Urothelium cell line (cell line): ENCODE data around the gene LRP1-AS.
A peak's percentile ranks its signal among the peaks of the same experiment; 100 is the strongest.
"Not testable (repeated sequence)": the region's sequence is repeated elsewhere in the genome, so short reads cannot be mapped to it uniquely, and the experiment has no call there.

Experiments used
- DNase-seq: peaks from one replicate; pipeline ENCODE4 v3.0.0; 2011; ENCODE audit warnings: low spot score, mixed read lengths
- FAIRE-seq: peaks from 2 replicates; lab custom pipeline; 2011; peaks lifted over from hg19 to GRCh38; lab: Jason Lieb, UNC

The LRP1-AS gene

DNA sequence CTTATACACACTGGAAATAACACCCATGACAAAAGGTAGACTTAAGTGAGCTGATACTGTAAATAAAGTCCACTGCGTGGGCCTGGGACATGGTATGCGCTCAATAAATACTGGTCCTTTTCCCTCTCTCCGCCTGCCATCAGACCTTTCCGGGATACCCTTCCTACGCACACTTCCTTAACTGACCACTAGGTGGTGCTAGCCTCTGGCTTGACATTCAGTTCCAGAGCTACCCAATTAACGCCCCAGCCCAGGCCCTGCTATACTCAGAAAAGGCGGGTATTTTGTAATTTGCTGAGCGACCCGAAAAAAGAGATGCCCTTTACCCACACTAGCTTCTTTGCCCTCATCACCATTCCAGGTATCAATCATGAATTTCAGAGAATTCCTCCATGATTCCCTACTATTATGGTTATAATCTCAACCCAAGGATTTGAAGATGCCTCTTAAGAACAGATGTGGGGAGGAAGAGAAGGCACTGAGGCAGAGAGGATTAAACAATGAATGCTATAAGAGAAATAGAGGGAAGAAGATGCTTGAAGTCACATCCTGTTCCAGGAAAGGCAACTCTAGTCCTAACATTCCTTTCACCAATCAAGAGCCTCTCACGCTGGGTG lies 23.1 kb downstream of the LRP1-AS start:
- peak; percentile 76 for DNase-seq
- FAIRE-seq, result no peak

DNA sequence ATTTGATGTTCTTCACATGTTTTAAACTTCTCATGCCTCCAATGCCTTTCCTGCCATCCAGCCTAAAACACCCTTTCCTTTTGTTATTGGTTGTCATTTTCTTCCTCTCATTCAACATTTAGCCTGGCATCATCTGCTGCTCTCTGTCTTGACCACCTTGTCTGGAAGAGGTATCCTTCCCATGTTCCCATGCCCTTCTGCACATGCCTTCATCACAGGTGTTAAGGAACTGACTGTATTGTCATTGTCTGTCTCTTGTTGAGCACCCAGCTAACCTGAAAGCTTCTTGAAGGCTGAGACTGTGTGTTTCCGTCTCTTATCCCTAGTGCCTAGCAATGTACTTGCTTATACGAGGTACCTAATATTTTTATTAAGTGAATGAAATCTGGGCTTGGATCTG lies 23.6 kb downstream of the LRP1-AS start:
- no peak for FAIRE-seq
- no peak for DNase-seq

DNA sequence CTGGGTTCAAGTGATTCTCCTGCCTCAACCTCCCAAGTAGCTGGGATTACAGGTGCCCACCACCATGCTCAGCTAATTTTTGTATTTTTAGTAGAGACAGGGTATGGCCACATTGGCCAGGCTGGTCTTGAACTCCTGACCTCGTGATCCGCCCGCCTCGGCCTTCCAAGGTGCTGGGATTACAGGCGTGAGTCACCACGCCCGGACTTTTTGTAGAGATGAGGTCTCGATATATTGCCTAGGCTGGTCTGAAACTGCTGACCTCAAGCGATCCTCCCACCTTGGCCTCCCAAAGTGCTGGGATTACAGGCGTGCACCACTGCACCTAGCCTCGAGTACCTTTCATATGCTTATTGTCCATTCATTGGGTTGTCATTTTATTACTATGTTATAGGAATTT lies 26.7 kb downstream of the LRP1-AS start:
- not testable (repeated sequence) for DNase-seq, FAIRE-seq

DNA sequence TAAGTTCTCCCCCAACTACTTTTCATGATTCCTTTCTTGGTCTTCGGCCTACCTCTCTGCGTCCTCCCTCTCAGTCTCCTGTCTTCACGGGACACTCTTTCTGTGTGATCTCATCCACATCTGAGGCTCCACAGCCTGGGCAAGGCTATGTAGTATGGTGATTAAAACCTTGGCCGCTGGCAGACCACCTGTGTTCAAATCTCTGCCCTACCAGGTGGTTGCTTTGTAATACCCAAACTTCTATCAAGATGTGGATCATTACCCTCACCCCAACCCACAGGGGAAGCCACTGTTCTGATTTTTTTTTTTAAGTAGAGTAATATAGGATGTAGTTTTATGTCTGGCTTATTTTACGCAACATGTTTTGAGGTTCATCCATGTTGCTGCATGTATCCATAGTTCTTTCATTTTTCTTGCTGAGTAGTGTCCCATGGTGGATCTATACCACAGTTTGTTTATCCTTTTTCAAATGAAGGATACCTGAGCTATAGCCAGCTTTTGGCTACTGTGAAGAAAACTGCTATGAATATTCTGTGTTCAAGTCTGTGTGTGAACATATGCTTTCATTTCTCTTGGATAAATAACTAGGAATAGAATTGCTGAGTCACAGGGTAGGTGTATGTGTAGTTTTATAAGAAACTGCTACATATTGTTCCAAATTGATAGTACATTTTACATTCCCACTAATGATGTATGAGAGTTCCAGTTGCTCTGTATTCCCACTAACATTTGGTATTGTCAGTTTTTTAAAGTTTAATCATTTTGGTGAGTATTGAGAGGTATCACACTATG lies 27.9 kb downstream of the LRP1-AS start:
- FAIRE-seq (no peak), DNase-seq (no peak)

DNA sequence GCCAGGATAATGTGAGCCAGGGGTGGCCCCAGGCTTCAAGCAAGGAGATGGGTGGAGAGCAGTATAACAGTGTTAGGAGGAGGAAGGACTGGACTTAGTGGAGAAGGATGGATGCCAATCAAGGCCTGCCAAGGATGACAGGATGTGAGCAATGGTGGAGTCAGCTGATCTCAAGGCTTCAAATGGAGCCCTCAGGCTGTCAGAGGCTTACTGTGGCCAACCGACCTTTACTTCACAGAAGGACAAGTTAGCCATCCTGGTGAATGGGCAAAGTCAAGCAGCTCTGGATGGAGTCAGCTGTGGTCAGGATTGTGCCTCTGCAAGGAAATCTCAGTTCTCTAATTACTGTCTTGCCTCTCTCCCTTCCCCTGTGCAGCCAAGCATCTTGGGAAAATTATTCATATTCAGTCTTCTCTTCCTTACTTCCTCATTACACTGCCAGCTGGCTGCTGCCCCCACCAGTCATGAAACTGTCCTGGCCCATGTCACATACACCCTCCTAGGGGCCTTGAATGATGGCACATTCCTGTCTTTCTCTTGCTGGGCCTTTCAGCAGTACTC lies 28.6 kb downstream of the LRP1-AS start:
- FAIRE-seq, result no peak
- DNase-seq, result no peak

DNA sequence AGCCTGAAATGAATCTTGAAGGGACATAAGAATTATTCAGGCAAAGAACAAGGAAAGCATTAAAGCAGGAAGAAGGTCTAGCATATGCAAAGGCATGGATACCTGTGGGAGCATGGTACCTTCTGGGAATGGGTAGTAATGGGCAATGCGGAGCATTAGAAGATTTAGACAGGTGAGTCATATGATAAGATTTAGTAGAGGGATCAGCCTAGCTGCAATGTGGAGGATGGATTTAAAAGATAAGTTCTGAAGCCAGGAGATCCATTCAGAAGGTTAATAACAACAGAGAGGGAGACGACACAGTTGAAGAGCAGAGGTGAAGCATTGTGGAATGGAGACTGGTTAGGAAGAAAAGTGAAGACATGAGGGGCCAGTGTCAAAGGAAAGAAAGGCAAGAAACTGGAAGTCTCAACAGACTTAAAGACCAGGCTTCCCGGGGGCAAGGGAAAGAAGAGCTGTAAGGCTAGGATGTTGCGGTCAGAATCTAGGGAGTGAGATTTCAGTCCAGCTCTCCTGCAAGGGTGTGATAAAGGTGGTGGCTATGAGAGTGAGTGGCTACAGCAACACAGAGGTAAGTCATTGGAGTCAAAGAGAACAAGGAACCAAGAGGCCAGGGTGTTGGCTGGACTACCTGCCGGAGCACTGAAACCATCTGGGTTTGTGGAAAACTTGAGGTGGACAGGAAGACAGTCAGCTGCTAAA lies 30.7 kb downstream of the LRP1-AS start:
- FAIRE-seq (no peak), DNase-seq (no peak)

DNA sequence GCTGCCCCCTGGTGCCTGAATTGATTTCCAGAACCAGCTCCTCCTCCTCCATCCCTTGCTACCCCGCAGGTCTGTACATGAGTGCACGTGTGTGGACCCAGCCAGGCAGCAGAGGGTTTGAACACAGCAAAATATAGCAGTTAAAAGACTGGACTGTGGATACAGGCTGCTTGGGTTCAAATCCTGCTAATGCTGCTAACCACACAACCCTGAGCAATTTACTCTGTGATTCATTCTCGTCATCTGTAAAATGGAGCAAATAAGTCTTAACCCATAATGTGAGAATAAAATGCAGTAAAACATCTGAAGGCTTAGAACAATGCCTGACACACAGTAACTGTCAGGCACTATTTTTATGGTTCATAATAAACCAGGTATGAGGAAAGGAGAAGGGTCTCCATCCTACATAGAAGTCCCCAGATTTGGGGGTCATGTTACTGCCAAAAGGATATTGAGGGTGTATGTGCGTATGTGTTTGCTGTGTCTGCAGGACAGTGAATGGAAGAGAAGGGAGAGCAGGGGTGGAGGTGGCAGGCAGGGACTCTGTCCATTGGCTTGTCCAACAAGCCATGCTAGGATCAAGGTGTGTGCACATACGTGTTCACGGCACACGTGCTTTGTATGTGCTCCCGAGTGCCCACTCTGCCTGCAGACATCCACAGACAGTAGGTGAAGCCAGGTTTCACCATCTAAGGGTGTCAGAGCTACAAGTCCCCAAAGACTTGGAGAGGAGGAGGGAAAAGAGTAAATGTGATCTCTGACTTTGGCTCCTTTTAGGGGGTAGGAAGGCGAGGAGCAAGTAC lies 34.7 kb downstream of the LRP1-AS start:
- no peak for FAIRE-seq
- no peak for DNase-seq

DNA sequence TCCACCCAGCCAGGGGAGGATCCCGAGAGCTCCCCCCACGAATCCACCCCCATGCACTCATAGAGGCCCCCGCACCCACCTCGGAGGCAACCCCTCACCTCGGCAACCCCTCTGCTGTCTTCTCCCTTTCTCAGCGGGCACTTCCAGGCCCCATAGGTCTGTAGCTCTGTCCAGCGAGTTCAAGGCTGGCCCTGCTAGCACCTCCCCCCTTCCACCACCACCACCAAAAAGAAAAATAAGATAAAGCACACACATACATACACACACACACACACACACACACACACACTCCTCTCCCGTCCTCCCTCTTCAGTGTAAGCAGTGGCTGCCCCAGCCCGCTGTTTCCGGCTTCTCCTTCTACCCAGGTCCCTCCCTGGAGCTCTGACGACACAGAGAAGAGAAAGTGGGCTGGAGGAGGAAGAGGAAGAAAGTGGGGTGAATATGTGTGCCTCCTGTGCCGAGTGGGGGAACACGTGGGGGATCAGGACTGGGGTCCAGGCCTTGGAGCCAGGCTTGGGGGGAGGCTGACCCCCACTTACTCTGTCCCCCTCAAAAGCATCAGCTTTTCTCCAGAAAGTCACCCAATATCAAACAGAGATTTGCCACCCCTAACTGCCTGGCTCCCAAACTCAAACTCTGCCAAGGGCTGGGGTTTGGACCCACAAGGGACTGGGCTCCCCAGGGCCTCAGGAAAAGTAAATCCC lies 36.2 kb downstream of the LRP1-AS start, which contains the start of gene STAT6:
Gene STAT6, minus strand, starts transcription at position 332 of the 704 bp plus-strand sequence. CDS start 3,084 bp downstream, outside the sequence.
- FAIRE-seq, result no peak
- DNase-seq, result peak; percentile 64

DNA sequence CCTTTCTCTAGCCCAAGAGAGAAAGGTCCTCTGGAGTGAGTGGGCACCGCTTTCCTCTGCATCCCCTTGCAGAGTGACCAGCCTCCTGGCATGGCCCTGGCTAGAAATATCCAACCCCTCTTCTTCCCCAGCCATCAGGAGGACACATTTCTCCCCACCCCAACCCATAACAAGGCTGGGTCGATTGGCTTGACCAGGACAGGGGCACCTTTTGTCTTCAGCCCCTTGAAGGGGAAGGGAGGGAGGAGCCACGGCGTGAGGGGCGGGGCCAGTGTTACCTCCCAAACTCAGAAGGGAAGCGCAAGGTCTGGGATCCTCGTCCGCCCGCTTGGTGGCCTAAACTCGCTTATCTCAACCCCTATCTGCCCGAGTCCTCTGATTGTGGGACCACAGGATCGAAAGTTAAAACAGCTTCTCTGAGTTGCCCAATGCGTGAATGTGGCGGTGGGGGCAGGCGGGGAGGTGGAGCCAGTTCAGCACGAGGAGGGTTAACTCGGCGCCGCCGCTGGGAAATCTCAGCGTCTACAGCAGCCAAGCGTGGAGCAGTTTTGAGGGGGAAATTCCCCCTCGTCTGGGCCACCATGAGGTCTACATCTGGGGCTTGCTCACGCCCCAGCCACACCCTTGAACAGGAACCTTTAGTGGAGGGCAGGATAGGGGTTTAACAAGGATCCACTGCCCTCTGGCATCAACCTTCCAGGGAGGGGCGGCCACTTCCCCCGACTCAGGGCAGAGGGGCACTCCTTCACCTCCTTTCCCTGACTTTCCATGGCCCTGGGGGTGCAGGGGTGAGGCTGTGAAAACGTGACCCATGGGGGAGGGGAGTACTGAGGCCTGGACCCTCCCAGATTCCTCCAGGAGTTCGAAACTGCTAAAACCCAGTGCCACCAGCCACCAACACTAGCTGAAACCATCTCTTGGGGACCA lies 37.1 kb downstream of the LRP1-AS start:
- FAIRE-seq (peak; percentile 42), DNase-seq (peak; percentile 64)

DNA sequence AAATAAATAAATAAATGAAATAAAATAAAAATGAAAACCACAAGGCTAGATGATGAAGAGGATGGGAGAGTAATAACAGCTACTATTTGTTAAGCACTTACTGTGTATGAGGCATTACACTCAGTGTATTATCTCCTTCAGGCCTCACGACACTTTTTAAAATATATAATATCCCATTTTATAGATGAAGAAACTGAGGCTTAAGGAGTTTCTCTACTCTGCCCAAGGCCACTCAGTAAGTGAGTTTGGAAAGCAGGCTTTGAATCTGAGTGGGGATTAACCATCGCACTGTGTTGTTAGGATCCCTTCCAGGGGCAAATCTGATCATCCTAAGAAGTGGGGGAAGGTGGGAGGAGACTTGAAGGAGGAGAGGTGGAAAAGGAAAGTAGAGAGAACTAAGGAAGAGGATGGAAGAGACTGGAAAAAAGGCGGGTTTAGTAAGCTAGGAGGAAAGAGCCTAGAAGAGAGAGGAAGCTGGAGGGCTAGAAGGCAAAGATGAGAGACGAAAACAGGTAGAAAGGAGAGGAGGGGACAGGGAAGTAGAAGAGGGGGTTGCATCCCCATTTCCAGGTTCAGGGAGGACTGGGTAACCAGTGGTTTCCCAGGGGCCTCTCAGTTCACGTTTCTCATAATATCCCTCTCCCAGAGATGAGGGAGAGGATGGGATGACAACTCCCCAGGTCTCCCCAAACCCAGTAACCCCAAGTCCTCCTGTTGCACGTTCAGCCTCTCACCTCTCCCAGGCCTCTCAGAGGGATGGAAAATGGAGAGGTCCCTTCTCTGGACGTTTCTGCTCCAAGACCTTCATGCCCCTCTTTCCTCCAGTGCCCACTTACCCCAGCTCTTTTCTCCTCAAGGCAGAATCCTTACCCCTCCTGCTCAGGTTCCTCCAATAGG lies 38.0 kb downstream of the LRP1-AS start:
- FAIRE-seq (no peak), DNase-seq (no peak)

DNA sequence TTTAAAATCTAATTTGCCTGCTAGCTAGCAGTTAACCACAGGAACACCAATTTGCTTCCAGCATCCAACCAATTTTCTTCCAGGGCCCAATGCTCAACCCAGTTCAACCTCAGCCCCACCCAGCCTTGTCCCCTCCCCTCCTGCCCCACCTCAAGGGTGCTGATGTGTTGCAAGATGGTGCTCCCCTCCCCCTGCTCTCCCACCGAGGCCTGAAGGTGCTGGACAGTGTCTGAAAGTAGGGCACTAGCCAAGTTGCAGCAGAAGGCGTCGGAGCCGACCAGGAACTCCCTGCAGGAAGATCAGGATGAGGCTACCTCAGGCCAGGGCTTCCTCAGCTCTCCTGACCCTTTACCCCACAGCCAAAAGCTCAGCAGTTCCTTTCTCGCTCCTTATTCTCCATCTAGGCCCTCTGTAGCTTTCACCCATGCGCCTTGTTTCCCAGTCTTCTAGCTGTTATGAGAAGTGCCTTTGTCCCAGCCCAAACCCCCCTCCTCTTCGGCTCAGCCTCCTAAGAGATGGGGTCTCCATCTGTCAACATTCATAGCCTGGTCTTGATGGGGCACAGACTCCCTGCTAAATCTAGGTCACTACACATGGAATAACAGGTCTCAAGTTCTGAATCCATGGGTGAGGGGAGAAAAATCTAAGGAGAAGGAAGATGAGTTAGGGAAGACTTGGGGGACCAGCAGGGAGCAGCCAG lies 39.8 kb downstream of the LRP1-AS start:
- DNase-seq (no peak), FAIRE-seq (no peak)

DNA sequence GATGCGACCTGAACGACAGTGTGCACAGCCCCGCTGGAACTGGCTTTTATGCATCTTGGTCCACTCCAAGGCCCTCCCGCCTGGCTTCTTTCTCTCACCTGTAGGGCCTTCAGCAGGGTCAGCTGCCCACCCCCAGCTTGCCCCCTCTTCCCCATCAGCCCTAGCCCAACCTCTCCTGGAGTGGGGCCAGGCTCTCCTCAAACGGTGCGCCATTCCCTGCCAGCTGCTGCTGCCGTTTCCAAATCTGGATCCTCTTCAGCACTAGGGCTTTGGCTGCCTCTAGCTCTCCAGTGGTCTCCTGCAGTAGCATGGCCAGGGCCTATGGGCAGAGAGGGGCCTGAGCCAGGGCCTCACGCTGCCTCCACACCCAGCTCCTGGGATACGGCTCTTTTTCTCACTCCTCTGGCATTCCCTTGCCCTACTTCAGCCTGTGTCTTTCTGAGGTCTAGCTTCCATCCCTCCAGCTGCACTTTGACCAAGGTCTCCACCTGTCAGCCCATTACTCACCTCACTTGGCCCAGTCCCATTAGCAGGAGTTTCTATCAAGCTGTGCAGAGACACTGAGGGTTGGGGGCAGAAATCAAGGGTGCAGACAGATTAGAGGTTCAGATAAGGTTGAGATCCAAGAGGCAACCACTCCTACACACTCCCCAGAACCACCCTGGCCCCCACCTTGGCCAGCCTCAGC lies 41.3 kb downstream of the LRP1-AS start:
- DNase-seq (no peak), FAIRE-seq (no peak)

DNA sequence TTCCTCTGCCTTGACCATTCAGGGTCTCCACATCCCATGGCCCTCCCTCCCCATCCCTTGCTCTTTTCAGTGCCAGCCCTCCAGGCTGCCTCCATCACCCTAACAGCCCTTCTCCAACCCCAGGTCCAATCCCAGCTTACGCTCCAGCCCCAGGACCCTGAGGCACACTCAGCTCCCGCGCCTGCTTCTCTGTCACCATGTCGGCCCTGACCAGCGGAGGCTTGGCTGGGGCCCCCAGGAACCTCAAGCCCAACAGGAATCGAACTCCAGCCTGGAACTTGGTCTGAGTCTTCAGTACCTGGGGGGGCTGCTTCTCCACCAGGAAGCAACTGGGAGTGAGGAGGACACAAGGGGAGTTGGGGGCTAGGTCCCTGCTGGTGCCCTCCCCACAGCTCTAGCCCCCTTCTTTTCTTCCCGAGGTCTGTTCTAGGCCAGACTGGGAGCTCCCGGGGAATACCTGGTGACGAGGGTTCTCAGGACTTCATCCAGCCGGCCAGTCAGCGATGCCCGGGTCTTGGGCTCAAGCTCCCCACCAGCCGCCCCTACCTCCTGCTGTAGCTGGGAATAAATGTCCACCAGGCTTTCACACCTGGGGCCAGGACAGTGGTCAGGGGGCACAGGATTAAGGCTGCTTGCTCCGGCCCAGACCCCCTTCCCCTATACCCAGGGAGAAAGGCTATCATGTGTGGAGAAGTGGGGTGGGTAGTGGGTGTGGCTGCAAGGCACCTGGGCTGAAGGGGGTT lies 42.2 kb downstream of the LRP1-AS start:
- FAIRE-seq, result no peak
- DNase-seq, result no peak

DNA sequence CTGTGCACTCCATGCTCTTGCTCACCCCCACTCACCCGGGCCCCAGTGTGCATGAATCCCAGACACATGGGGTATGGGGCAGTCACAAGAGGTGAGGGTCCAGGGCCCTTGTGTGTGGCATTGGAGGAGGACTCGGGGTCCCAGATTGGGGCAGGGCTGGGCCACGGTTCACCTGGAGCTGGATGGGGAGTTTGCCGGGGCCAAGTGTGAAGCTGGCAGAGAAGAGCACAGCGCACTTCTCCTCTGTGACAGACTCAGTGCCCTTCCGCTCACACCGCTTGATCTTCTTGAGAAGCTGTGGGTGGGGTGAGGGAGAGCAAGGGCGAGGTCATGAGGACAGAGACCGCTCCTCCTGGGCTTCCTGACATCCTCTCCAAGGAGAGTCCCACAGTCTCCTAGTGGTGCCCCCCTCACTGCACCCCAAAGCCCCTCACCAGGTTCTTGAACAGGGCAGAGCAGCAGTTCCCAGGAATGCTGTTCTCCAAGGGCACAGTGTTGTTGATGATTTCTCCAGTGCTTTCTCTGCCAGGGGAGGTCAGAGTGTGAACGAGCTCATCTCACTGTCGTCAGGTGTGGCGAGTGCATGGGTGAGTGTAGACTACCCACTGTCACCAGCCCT lies 43.0 kb downstream of the LRP1-AS start:
- FAIRE-seq, result no peak
- no peak for DNase-seq

DNA sequence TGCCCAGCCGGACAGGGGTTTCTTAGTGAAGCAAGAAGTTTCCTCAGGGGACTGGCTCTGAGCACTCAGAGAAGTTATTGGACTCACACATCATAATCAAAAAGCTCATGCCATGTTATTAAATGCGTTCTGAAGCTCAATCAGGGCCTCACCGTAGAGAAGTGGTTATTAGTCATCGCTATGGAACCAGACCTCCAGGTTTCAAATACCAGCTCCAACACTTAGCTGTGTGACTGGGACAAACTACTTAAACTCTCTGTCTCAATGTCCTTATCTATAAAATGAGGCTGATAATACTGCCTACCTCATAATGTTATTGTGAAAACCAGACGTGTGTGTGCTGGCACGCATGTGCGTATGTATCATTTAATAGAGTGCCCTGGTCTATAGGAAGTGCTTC lies 43.6 kb downstream of the LRP1-AS start:
- no peak for DNase-seq

More for the DNA sequence above, 43.6 kb downstream of the LRP1-AS start:
- FAIRE-seq, result no peak
